ENCODE data around the gene SMIM44.
"Not testable (repeated sequence)": the region's sequence is repeated elsewhere in the genome, so short reads cannot be mapped to it uniquely, and the experiment has no call there.

SMIM44 gene

GRCh38 chr19:3462991-3463713, 20.1 kb downstream of the SMIM44 start:
- FAIRE-seq = no peak
- no peak for DNase-seq (ENCODE audit: extremely low spot score, insufficient read length, low read depth)

GRCh38 chr19:3459965-3460582, 23.2 kb downstream of the SMIM44 start:
- FAIRE-seq = no peak
- DNase-seq (ENCODE audit: extremely low spot score, insufficient read length, low read depth) = no peak

- DNase-seq (ENCODE audit: extremely low spot score, insufficient read length, low read depth) (no peak), FAIRE-seq (no peak)
These were observed 24.0 kb downstream of the SMIM44 start for GRCh38 chr19:3459089-3459881.

DNA sequence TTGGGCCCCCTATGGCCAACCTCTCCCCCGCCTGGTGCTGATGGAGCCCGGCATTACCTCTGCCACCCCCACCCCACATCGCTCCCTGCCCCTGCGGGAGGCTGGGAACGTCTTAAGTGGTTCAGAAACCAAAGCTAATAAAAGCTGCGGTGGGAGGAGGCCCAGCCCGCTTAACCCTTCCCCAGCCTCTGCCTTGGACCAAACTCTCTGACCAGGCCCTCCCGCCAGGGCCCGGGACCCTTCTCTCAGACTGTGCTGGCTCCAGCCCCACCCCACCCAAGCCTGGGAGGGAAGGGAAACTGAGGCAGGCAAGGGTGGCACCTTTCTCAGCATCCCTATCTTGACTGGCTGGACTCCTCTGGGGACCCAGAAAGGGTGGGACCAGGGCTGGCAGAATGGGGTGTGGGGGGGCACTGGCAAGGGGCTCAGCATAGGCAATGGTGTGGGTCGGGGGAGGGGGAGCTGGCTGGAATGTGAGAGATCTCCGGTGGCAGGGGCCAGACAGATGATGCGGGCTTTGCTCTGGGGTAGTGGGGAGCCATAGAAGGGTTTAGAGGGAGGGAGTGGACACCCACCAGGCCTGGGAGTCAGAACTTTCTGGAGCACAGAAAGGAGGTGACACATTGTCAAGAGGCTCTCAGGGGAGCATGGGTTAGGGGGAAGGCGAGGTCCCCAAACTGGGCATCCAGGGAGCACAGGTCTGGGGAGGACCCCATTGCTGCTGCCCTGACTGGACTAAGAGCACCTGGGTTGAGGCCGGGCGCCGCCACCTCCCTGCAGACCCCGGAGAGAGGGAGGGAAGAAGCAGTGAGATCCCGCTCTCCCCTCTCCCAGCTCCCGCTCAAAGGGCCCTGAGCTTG, 24.8 kb downstream of the SMIM44 start:
- no peak for FAIRE-seq

DNA sequence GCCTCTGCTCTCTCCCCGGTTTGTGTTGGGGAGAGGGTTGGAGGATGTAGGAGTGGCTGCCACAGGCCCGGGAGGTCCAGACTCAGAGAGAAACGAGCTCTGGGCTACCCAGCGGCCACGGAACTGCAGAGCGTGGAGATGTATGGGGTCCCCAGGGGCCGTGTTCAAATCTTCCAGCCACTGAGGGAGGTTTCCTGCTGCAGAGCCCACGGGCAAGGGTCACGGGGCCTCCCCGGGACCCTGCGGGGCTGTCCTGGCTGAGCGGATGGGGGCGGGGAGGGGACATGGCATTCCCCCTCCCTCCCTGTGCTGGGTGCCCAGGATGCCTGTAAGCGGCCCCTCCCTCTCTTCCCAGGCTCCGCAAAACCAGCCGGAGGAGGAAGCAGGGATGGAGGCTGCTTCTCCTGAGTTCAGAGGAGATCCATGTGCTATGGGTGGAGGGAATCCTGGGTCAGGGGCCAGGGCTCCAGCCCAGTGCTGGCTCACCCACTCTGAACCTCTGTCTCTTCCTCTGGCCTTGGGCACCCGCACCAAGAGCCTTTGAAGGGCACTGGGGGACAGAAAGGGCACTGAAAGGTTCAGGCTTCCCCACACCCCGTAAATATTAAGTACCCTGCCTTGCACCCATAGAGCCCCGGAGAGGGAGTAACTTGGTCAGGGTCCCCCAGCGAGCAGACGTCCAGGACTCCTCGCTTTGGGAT, 25.6 kb downstream of the SMIM44 start:
- FAIRE-seq (no peak), DNase-seq (ENCODE audit: extremely low spot score, insufficient read length, low read depth) (no peak)

More for the DNA sequence above, 24.8 kb downstream of the SMIM44 start:
- no peak for DNase-seq (ENCODE audit: extremely low spot score, insufficient read length, low read depth)

DNA sequence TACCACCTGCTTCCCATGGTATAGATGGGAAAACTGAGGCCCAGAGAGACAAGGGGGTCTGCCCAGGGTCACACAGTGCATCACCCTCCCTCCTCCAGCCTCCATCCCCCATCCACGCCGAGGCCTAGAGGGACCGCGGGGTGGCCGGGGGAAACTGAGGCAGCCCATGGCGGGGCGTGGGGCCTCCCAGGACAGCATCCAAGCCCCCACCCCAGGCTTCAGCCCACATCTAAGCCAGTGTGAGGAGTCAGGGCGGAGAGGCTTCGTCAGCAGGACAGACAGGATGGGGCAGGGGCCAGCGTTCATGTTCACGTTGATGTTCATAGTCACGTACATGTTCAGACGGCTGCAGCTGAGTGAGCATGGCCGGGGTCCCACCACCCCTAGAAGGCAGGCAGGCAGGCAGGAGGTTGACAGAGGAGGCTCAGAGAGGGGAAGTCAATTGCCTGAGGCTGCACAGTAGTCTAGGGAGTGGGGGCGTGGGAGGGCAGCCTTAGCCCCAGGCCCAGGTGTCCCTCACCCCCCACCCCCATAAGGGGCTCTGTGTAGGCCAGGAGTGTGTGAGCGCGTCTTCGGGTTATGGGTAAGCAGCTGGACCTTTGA, 26.2 kb downstream of the SMIM44 start:
- FAIRE-seq = no peak
- DNase-seq (ENCODE audit: extremely low spot score, insufficient read length, low read depth) = no peak

- DNase-seq (ENCODE audit: extremely low spot score, insufficient read length, low read depth) (no peak), FAIRE-seq (no peak)
These were observed 27.2 kb downstream of the SMIM44 start for GRCh38 chr19:3455960-3456601.

DNA sequence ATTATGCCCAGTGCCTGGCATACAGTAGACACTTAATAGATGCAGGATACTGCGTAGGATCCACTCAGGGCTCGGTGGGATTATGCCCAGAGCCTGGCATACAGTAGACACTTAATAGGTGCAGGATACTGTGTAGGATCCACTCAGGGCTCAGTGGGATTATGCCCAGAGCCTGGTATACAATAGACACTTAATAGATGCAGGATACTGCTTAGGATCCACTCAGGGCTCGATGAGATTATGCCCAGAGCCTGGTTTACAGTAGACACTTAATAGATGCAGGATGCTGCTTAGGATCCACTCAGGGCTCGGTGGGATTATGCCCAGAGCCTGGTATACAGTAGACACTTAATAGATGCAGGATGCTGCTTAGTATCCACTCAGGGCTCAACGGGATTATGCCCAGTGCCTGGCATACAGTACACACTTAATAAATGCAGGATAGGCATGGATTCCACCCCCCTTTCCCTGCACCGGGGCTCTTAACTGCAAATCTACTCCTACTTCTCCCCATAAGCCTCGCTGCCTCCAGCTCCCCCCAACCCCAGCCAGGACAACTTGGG, 27.8 kb downstream of the SMIM44 start:
- FAIRE-seq (no peak), DNase-seq (ENCODE audit: extremely low spot score, insufficient read length, low read depth) (no peak)

DNA sequence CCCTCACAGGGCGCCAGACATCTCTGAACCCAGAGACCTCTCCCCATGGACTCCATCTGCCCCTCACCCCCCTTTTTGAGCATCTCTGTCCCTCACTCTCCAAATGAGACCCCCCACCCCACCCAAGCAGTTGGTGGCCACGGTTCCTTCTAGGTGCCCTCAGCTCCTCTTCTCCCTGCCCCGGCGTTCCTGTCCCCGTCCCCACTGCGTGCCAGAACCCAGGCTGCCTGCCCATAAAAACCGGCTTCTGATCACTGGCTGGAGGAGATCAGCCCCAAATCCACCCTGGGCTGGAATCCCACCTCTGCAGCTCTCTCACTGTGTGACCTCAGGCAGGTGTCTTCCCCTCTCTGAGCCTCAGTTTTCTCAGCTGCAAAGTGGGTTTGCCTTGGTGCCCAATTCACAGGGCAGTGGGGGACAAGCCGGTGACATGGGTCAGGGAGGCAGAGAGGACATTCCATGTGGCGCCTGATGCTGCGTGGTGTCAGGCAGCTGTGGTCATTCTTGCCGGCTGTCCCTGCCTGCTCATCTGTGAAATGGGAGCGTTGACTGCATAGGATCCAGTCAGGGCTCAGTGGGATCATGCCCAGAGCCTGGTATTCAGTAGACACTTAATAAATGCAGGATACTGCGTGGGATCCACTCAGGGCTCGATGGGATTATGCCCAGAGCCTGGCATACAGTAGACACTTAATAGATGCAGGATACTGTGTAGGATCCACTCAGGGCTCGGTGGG, 28.4 kb downstream of the SMIM44 start:
- DNase-seq (ENCODE audit: extremely low spot score, insufficient read length, low read depth) (no peak), FAIRE-seq (no peak)

GRCh38 chr19:3453840-3454239, 29.4 kb downstream of the SMIM44 start:
- no peak for DNase-seq (ENCODE audit: extremely low spot score, insufficient read length, low read depth)
- FAIRE-seq = no peak

DNA sequence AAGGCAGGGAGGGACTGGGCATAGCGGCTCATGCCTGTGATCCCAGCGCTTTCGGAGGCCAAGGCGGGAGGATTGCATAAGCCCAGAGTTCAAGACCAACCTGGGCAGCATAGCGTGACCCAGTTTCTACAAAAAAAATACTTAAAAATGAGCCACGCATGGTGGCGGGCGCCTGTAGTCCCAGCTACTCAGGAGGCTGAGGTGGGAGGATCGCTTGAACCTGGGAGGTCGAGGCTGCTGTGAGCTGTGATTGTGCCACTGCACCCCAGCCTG, 30.4 kb downstream of the SMIM44 start:
- not testable (repeated sequence) for DNase-seq (ENCODE audit: extremely low spot score, insufficient read length, low read depth); FAIRE-seq

GRCh38 chr19:3452171-3452941, 30.9 kb downstream of the SMIM44 start:
- FAIRE-seq (no peak), DNase-seq (ENCODE audit: extremely low spot score, insufficient read length, low read depth) (no peak)

DNA sequence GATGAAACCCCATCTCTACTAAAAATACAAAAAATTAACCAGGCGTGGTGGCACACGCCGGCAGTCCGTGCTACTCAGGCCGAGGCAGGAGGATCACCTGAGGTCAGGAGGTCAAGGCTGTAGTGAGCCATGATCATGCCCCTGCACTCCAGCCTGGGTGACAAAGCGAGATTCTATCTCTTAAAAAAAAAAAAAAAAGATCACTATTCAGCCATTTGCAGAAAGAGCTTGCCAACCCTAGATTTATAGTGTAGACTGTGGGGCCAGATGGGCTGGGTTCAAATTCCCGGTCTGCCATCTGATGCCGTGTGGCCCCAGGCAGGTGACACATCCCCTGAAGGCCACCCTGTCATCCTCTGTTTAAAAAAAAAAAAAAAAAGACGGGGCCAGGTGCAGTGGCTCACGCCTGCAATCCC, 31.8 kb downstream of the SMIM44 start:
- DNase-seq (ENCODE audit: extremely low spot score, insufficient read length, low read depth) (no peak), FAIRE-seq (no peak)

DNA sequence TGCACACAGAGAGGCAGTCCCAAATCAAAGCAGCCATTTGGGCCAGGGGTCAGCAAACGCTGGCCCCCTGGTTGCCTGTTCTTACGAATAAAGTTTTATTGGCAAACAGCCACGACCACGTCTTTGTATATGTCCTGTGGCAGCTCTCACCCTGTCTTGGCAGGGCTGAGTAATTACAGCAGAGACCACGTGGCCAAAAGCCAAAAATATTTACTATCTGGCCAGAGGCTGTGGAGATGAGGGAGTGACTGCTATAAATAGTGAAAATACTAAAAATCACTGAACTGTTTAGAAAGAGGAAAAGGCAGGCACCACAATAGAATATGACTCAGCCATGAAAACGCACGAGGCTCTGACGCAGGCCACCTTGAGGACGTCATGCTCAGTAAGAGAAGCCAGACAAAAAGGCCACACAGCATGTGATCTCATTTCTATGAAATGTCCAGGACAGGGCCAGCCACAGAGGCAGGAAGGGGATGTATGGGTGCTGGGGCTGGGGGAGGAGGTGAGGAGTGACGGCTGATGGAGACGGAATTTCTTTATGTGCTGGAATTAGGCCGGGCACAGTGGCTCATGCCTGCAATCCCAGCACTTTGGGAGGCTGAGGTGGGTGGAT, 32.3 kb downstream of the SMIM44 start:
- FAIRE-seq = no peak
- no peak for DNase-seq (ENCODE audit: extremely low spot score, insufficient read length, low read depth)

DNA sequence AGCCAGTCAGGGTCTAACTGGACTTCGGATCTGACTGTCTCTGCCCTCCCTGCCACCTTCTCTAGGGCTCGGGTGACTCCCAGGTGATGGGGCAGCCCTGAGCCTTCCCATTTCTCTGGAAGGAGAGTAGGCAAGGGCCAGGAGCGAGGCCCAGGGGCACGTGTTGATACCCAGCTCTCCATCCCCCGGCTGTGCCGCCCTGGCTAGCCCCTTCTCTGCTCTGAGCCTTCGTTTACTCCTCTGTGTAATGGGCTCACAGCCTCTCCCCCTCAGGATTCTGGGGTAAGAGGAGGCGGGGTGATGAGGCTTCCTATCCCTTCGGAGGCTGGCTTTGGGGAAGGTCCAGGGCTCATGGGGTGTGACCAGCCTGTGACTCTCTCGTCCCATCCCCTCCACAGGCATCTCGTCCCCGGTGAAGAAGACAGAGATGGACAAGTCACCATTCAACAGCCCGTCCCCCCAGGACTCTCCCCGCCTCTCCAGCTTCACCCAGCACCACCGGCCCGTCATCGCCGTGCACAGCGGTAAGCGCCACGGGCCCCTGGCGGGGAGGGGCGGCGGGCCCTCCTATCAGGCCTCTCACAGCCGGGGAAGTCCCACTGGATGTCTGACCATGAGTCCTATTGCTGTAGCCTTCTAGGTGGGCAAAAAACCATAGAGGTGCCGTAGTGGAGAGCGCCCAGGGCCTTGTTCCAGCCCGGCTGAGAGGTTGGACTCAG, 34.5 kb downstream of the SMIM44 start:
- FAIRE-seq (no peak), DNase-seq (ENCODE audit: extremely low spot score, insufficient read length, low read depth) (no peak)

GRCh38 chr19:3446657-3447056, 36.6 kb downstream of the SMIM44 start:
- FAIRE-seq; DNase-seq (ENCODE audit: extremely low spot score, insufficient read length, low read depth): not testable (repeated sequence)
